GM18951 (cell line): ENCODE measurements around the gene KLF15.

Source experiments
- POLR2A ChIP-seq: IDR thresholded peaks from 4 replicates; pipeline ENCODE4 v1.6.1; 2011; ENCODE audit warnings: mild to moderate bottlenecking; ENCODE audit not compliant: insufficient read length, insufficient read depth; ENCODE audit errors: extremely low read depth
- in situ Hi-C: fragments of 300-500 bp; cut with MboI; formaldehyde crosslinking; loops from one replicate; pipeline ENCODE4 v1.12.0; 2022; ENCODE audit warnings: low sequenced_read_pairs, mixed read lengths, inconsistent platforms; ENCODE audit not compliant: unreplicated experiment

Gene KLF15

GRCh38 chr3:126354776-126355175, 2.4 kb downstream of the KLF15 start:
- no peak for TF ChIP-seq POLR2A
- in situ Hi-C loops = no loop called here

GRCh38 chr3:126353694-126354321, 3.4 kb downstream of the KLF15 start:
- TF ChIP-seq POLR2A = no peak
- in situ Hi-C loops = no loop called here

- no peak for TF ChIP-seq POLR2A
- in situ Hi-C loops = no loop called here
These were observed 4.4 kb downstream of the KLF15 start for GRCh38 chr3:126352476-126353454.

GRCh38 chr3:126351771-126352475, 5.3 kb downstream of the KLF15 start:
- in situ Hi-C loops = no loop called here
- TF ChIP-seq POLR2A = no peak

- in situ Hi-C loops = no loop called here
These were observed 6.0 kb downstream of the KLF15 start for GRCh38 chr3:126351086-126351770.

GRCh38 chr3:126350502-126351085, 6.6 kb downstream of the KLF15 start:
- TF ChIP-seq POLR2A = no peak
- in situ Hi-C loops = no loop called here

More at GRCh38 chr3:126351086-126351770, 6.0 kb downstream of the KLF15 start:
- TF ChIP-seq POLR2A = no peak

- in situ Hi-C loops = no loop called here
- no peak for TF ChIP-seq POLR2A
These were observed 7.4 kb downstream of the KLF15 start for GRCh38 chr3:126349611-126350501.

- in situ Hi-C loops = no loop called here
These were observed 8.1 kb downstream of the KLF15 start for GRCh38 chr3:126349071-126349470.

GRCh38 chr3:126348308-126348920, 8.8 kb downstream of the KLF15 start:
- in situ Hi-C loops = no loop called here
- TF ChIP-seq POLR2A = no peak

More at GRCh38 chr3:126349071-126349470, 8.1 kb downstream of the KLF15 start:
- TF ChIP-seq POLR2A = no peak

GRCh38 chr3:126347543-126348161, 9.6 kb downstream of the KLF15 start:
- in situ Hi-C loops = no loop called here

GRCh38 chr3:126346466-126346865, 10.7 kb downstream of the KLF15 start:
- no peak for TF ChIP-seq POLR2A

More at GRCh38 chr3:126347543-126348161, 9.6 kb downstream of the KLF15 start:
- TF ChIP-seq POLR2A = no peak

More at GRCh38 chr3:126346466-126346865, 10.7 kb downstream of the KLF15 start:
- in situ Hi-C loops = no loop called here
